Stimulated activated CD8-positive, alpha-beta memory T cell treated with anti-CD3 and anti-CD28 coated beads, Interleukin-12 subunit alpha, Interleukin-12 subunit beta, amount 100 ng/mL, for 24 hours (primary cell): ENCODE results near the gene FERMT1.
"Not testable (repeated sequence)": the region's sequence is repeated elsewhere in the genome, so short reads cannot be mapped to it uniquely, and the experiment has no call there.

ENCODE experiments used
- DNase-seq: peaks from one replicate; pipeline ENCODE4 v3.0.0-alpha.2; 2020; ENCODE audit errors: extremely low read depth

The FERMT1 gene

GRCh38 chr20:6069669-6070068 lies 53.2 kb downstream of the FERMT1 start:
- no peak for DNase-seq

- no peak for DNase-seq
Observed at GRCh38 chr20:6067763-6068318, 55.0 kb downstream of the FERMT1 start.

- DNase-seq = no peak
Observed at GRCh38 chr20:6066582-6066981, 56.2 kb downstream of the FERMT1 start.

GRCh38 chr20:6061544-6061943 lies 61.3 kb downstream of the FERMT1 start:
- no peak for DNase-seq

- no peak for DNase-seq
Observed at GRCh38 chr20:6060213-6060612, 62.6 kb downstream of the FERMT1 start.

- DNase-seq = no peak
Observed at GRCh38 chr20:6058684-6059295, 64.0 kb downstream of the FERMT1 start.

- no peak for DNase-seq
Observed at GRCh38 chr20:6057691-6058090, 65.1 kb downstream of the FERMT1 start.

GRCh38 chr20:6057139-6057538 lies 65.7 kb downstream of the FERMT1 start:
- DNase-seq = no peak

- DNase-seq = no peak
Observed at GRCh38 chr20:6055981-6056569, 66.8 kb downstream of the FERMT1 start.

GRCh38 chr20:6055161-6055783 lies 67.6 kb downstream of the FERMT1 start:
- DNase-seq = no peak

GRCh38 chr20:6054689-6055051 lies 68.2 kb downstream of the FERMT1 start:
- not testable (repeated sequence) for DNase-seq

- DNase-seq = no peak
Observed at GRCh38 chr20:6053776-6054688, 68.8 kb downstream of the FERMT1 start, which contains the start of gene LRRN4. Gene LRRN4, minus strand, starts transcription at chr20:6054060. Its CDS starts 1,261 bp downstream, at chr20:6052799.

GRCh38 chr20:6053064-6053775 lies 69.6 kb downstream of the FERMT1 start:
- no peak for DNase-seq

GRCh38 chr20:6051505-6051904 lies 71.3 kb downstream of the FERMT1 start:
- DNase-seq = no peak

GRCh38 chr20:6048391-6048790 lies 74.4 kb downstream of the FERMT1 start:
- DNase-seq = no peak

GRCh38 chr20:6046432-6046831 lies 76.4 kb downstream of the FERMT1 start:
- DNase-seq = no peak

GRCh38 chr20:6045566-6045965 lies 77.3 kb downstream of the FERMT1 start:
- no peak for DNase-seq

- no peak for DNase-seq
Observed at GRCh38 chr20:6044115-6044514, 78.7 kb downstream of the FERMT1 start.

GRCh38 chr20:6041808-6042265 lies 81.0 kb downstream of the FERMT1 start:
- no peak for DNase-seq

- DNase-seq = no peak
Observed at GRCh38 chr20:6040958-6041807, 81.6 kb downstream of the FERMT1 start.
